ENCODE results near the gene NBL1.

NBL1 gene, protein sequence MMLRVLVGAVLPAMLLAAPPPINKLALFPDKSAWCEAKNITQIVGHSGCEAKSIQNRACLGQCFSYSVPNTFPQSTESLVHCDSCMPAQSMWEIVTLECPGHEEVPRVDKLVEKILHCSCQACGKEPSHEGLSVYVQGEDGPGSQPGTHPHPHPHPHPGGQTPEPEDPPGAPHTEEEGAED

DNA sequence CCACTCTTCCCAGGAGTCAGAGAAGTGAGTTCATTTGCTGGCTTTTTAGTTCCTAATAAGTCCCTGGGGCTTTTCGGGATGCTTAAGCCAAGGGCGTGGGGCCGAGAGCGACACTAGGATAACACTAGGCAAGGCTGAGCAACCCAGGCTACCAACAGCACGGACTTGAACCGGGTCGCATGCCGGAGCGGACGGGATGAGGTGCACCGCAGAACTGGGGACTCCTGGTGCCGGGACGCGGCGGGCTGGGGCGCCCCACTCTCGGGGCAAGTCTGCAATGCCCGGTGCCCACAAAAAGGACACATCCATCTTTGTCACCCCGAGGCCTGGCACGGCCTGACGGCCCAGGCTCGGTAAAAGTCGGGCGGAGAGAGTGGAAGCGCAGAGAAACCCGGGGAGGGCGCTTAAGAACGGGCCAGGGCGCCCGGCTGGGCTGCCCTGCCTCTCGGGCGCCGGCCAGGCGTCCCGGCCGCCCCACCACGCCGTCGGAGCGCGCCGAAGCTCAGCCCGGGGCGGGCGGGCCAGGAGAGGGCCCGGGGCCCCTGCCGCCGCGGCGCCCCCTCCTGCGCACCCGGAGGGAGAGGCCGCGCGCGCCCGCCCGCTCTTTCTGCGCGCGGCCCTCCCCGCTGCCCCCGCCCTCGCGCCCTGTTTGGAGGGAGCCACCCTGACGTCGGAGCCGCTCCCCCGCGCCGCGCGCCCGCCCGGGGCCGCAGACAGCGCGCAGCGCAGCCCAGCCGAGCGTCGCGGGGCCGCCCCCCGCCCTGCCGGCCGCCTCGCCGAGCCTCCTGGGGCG, at the start of gene NBL1:
Gene NBL1 (plus strand): TSS at position 710 of the 793 bp plus-strand sequence. CDS start 10,720 bp downstream, outside the sequence.
- no peak for DNase-seq

DNA sequence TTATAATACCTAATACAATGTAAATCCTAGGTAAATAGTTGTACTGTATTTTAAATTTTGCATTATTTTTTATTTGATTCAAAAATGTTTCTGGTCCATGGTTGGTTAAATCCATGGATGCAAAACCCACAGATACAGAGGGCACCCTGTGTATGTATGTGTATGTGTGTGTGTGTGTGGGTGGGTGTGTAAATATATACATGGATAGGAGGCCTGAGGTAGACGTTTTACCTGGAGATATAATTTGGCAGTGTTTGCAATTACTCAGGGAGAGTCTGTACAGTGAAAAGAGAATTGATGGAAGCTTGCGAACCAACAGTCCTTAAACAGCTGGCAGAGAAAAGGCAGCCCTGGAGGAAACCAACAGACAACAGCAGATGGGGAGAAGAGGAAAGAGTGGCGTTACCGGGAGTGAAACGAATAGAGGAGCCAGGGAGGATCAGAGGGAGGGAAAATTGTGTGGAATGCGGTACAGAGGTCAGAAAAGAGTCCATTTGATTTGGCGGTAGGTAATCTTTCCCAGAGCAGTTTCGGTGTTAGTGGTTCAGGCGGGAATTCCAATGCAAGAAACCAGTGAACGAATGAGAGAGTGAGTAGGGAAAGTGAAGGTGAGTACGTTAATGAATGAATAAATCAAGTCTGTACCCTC, 47.9 kb upstream of the NBL1 start:
- DNase-seq: peak; percentile 36

DNA sequence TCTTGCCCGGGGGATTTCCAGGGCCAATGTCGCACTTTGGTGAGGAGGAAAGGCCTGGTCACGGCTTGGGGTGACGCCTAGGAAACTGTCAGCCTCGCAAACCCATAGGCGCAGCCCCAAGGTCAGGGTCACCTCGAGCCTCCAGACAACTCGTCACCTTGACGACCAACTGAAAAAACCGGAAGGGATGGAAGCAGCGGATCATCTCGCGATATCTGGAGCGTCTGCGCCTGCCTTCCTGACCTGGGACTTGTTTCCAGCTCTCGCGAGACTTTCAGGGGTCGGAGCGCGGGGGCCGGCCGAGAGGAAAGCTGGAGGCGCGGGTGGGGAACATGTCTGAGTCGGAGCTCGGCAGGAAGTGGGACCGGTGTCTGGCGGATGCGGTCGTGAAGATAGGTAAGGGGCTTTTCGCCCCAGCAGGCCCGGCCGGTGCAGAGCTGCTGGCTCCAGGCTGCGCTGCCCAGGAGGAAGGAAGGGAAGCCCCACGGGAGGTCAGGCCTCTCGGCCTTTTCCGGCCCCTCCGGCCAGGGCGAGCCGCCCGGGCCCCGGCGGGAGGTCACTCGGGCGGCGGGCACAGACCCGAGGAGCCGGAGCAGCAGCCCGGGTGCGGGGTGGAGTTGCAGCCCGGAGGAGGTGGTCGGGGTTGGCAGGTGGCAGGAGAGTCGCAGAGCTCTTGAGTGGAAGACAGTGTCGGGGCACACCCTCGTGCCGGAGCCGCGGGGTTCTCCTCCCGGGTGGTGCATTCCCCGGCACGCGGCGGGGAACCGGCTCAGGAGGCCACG, 47.2 kb upstream of the NBL1 start:
- peak; percentile 92 for DNase-seq

DNA sequence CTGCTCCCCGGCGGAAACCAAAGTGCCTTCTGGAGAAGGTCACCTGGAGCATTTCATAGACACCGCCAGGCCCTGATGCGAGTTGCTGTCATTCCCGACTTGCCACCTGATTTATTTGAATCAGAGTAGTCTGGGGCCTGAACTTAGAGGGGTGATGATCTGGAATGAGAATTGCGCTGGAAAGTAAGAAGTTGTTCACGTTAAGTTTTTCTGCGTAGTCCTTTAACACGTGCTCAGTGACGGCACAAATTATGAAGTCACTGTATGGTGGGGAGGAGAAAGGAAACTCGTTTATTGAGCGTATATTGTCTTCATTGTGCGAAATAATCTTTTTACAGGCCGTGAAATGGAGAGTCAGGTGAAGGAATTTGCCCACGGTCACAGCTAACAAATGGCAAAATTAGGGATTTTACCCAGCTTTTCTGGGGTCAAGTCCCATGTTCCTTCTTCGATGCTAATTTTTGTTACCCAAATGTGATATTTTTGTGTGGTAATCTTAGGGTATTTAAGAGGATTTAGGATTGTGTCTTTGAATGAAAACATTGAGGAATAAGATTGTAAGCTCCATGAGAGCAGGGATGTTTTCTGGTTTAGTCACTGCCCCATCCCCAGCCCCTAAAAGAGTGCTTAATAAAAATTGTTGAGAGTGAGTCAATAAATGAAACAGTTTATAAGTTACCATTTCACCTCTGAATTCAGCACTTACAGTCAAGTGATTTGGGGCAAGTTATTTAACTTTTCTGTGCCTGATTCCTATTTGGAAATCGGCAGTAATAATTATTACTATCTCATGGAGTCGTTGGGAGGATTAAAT, 46.4 kb upstream of the NBL1 start:
- no peak for DNase-seq

DNA sequence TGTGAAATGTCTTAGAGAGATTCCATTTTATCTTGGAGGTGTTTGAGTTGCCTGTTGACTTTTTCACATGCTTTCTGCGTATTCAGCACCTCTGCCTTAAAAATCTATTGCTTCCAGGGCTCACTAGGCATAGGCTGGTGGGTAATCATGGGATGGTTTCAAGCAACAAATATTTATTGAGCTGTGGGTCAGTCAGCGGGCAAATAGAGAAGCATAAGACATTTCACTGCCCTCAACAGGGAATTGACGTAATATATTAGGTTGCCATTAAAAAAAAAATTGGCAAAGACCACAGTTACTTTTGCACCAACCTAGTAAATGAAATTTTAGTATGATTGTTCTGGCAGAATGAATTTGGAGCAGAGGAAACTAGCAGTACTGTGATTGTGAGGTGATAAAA, 44.3 kb upstream of the NBL1 start:
- DNase-seq: no peak

DNA sequence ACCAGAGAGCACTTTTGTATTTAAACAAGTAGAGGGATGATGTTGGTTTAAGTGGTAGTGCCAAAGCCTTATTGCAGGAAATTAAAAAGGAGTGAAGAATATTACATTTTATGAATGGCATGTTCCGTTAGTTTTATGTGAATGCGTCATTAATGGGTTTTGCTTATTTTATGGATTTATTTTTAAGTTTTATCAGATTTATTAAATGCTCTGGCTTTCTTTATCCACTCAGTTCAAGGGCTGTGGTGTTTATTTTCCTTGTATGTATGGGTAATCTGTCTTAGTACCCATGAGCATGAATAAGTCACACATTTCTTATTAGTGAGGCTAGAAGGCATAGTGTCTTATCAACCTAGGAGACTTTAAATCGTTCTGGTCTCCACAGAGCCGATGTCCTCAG, 41.6 kb upstream of the NBL1 start:
- no peak for DNase-seq

DNA sequence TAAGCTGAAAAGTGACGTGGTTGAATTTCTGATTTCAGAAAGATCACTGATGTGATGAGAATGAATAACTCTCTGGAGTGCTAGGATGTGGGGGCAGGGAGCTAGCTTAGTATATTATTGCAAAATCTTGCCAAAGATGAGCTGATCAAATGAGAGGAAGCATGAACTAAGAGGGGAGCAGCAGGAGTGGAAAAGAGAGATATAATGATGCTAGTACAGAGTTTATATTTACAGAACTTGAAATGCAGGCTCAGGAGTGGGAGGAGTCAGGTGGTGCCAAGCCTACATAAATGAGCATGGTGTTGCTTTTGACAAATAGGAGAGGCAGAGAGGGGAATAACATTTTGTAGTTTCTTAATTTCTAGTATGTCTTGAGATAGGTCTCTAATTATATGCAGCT, 38.1 kb upstream of the NBL1 start:
- DNase-seq: no peak

DNA sequence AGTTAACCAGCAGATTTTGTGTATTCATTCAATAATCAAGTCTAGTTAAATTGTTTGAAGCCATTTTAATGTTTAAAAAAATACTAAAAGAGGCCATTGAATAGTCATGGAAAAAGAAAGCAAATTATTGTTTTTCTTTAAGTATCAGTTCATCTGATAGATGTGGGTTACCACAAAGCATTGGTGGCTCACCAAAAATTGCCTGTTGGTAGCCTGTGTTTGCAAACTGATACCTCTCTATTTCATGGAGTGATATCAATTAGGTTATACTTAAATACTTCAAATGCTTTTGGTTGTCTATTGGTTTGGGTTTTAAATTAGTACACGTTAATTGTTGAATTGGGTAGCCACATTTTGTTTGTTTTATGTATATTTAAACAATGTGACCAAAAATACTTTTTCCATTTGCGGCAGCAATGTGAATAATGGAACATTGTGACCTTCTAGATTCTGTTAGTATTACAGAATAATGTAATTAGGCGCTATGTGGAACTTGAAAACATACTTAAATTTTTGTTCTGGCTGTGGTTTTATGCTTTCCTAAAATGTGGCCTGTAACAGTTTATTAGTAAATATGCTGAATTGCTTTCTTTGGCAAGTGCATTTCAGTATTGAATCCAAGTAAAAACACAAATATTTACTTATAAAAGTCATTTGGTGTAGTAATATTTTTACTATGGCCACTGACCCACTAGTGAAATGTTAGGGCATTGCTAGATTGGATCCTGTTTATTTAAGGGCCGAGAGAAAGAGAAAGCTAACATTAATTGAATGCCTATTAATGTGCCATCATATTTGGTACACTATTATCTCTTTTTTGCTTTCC, 37.1 kb upstream of the NBL1 start:
- no peak for DNase-seq

DNA sequence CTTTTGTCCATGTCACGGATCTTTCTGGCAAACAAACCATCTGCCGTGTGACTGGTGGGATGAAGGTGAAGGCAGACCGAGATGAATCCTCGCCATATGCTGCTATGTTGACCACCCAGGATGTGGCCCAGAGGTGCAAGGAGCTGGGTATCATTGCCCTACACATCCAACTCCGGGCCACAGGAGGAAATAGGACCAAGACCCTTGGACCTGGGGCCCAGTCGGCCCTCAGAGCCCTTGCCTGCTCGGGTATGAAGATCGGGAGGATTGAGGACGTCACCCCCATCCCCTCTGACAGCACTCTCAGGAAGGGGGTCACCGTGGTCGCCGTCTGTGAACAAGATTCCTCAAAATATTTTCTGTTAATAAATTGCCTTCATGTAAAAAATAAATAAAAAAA, 35.9 kb upstream of the NBL1 start:
- DNase-seq: no peak

DNA sequence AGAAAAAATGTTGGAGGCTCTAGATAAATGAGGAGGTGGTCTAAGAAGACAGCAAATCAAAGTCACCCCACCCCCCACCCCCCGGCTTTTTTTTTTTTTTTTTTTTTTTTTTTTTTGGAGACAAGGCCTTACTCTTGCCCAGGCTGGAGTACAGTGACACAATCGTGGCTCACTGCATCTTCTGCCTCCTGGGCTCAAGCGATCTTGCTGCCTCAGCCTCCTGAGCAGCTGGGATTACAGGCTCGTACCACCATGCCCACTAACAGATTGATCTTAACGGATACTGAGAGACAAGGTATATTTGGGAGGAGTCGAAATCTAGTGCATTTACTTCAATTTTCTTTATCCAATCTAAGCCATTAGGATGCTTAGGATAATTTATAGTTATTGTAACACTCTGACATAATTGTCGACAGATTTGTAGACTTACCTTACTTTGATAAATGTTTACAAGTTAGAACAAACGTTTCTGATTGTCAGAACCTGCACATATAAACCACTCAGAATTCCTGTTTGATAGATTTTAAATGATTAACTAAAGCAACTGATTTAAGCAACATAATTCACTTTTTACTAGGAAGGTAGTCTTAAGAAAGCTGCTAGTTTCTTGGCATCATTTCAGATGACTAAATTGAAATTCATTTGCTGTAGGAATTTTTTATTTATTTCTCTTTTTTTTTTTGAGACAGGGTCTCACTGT, 33.7 kb upstream of the NBL1 start:
- no peak for DNase-seq

DNA sequence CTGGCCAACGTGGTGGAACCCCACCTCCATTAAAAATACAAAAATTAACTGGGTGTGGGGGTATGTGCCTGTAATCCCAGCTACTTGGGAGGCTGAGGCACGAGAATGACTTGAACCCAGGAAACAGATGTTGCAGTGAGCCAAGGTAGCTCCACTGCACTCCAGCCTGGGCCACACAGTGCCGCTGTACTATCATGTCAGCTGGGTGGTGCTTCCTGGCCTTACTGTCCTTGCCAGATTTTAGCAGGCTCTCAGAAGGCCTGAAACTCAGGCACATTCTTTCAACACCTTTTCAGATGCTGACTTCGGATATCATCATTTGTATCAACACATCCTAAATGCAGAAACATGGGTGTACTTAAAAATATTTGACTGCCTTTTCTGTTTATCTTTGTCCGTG, 31.6 kb upstream of the NBL1 start:
- no peak for DNase-seq

DNA sequence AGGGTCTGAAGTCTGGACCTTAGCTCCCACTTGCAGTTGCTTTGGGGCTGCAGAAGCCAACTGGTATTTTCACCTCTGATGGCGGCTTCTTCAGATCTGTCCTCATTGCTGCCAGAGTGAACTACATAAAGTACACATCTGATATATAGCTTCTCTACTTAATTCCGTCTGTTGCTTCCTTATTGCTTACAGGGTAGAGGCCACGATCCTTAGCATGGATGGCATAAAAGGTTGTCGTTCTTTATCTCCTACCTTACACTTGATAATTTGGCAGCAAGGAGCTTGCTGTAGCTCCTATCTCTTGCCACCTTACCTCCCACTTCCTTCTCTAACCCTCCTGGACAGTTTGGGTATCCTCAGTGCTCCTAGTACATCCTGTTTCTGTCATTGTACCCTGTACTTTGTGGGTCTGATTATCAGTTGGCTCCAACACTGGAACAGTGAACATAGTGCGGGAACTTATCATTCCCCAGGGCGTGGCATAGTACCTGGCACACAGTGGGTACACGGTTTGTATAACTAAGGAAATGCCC, 30.9 kb upstream of the NBL1 start:
- DNase-seq: no peak

DNA sequence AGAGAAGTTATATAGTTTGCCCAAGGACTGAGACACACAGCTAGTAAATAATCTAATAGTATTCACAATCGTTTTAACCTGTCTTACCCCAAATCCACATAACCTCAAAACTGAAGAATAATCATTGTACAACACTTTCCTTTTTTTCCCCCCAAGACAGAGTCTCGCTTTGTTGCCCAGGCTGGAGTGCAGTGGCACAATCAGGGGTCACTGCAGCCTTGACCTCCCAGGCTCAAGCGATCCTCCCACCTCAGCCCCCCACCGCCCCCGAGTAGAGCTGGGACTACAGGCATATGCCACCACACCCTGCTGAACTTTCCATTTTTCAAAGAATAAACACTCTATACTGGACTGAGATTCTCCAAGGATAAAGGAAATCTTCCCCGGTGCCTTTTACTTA, 28.7 kb upstream of the NBL1 start:
- no peak for DNase-seq

DNA sequence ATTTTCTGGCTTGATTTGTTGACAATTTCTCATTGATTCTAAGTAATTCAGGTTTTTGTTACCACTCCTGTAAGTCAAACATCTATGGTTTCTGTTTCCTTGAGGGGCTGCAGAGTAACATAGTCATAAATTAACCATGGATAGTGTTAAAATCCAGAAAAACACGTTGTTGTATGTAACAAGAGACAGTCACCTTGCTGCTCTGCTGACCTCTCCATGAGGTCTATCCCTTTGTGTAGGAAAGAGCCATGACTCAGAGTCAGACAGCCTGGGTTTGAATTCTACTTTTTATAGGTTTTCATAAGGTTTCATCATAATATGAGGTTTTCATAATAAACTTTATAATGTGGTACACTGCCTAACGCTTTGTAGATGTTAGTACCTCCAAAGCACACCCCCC, 27.6 kb upstream of the NBL1 start:
- no peak for DNase-seq

DNA sequence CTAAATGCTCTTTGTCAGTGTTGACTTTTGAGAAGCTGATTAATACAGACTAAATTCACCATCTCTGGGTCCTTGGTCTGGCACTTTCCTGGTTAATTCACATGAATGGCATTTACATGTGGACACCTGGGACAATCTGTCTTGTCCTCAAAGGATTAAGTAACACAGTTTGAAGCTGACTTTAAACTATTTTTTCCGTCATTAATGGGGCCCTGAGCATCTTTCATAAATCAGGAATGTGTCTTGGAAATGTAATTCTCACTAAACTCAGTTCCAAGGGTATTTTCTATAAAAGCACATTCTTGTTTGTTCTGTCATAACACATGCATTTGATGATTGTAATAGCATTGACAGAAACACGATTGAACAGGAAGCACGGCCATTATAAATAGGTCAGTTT, 26.7 kb upstream of the NBL1 start:
- no peak for DNase-seq

DNA sequence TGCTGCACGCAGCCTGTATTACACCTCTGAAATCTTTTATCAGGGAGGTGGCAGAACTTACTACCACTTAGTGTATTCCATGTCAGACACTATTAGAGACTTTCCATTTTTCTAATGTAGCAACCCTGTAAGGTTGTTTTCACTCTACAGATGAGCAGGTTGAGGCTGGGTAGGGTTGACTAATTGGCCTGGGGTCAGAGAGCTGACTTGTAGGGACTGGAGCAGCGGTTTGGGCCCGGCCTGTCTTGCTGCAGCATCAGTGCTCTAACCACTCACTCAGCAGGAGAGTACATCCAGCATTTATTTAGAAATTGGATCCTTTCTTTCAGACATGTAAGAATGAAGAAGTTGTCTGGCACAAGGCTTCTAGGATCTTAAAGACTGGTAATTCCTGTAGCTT, 25.7 kb upstream of the NBL1 start:
- DNase-seq: no peak

DNA sequence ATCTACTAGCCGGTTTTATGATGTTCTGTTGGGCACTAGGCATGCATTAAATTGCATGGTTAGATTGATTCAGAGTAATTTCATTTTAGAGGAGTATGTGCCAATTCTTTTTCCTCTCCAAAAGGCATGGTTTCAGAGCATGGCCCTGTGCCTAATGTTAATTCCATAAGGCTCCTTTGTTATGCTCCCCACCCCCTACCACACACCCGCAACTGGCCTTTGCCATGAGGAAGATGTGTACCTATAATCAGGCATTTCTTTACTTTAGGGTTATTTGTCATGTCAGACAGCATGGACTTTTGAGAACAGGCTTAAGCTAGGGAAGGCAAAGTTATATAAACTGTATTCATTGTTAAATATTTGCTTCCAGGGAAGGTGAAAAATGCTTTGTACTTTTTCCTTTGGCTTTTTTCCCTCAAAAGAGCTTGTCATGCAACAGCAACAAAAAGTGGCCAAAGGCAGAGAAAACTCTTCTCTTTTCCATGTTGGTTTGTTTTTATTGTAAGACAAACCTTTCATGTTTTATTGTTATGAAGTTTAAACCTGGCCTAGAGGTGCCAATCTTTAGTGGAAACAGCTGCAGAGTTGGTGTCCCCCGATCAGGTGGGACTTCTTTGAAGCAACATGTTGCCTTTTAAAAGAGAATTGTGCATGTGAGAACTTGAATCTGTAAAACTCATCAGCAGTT, 24.3 kb upstream of the NBL1 start:
- DNase-seq: no peak

DNA sequence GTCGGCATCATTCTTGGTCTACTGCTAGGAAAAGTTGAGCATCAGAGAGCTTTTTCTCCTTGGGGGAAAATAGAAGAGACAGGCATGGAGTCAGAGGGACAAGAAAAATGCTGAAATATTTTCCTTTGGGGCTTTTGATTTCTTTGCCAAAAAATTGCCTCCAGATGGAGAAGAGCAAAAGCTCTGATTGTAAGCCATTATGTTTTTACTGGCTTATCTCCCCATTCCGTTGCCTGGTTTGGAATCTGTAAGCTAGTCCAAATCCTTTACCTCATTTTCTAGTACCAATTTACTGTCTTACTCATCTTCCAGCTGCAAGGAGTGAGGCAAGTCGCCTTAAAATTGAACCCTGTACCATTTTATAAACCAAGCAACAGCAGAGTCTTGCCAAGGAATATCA, 23.3 kb upstream of the NBL1 start:
- no peak for DNase-seq

DNA sequence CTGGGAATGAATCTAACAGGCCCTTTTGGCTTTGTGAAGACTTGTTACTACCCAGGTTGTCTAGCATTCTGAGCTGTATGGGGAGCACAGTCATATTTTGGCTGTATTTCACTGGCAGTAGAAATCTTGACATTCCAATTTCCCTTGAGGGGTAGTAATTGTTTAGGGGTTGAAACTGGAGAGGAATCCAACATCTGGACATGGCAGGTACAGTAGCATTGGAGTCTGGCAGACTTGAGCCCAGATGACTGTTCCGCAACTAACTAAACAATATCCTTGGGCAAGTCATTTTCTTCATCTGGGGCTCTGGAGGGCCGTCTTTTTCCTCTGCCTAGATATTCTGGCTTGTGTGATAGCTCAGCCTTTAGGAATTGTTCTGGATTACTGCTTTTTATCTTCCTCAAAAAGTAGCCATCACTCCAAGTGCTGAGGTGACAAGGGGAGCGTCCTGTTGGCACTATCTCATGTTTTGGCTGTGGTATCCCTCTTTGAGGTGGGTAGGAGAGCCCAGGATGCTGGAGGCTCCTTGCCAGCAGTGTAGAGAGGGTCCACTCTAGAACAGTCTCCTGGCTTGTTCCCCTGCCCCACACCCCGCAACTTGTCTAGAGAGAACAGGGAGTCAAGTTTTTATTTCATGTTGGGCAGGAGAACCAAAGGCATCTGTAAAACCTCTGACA, 22.7 kb upstream of the NBL1 start:
- no peak for DNase-seq

DNA sequence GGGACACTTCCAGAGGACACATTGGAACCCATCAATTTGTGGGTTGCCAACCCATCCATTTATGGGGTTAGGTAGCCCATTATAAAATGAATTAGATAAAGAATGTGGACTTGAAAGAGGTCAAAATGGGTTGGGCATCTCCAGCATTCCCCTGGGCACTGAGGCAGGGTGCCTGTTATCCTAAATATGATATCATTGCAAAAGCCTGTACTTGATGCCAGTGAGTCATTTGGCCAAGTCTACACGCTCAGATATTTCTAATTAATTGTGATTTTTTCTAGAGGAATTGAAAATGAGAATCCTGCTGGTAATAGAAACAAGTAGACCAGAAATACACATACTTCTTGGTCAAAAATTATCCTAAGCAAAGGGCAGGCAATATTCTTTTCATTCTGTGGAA, 21.9 kb upstream of the NBL1 start:
- DNase-seq: no peak

Data from NCI-H1694 treated with DMSO at 0.1 percent for 48 hours (cell line).